ENCODE results near the gene AK9. TPM values are rescaled to one million over a fixed set of nuclear protein-coding genes. Genes with fewer than 3 reads are reported as not detected.

Gene AK9
- total and polyA plus RNA-seq, 2 of the 8 experiments (the other 6 are each of a cell fraction or from before 2014, with no cell fraction given), result 1.8 to 2.2 TPM

DNA sequence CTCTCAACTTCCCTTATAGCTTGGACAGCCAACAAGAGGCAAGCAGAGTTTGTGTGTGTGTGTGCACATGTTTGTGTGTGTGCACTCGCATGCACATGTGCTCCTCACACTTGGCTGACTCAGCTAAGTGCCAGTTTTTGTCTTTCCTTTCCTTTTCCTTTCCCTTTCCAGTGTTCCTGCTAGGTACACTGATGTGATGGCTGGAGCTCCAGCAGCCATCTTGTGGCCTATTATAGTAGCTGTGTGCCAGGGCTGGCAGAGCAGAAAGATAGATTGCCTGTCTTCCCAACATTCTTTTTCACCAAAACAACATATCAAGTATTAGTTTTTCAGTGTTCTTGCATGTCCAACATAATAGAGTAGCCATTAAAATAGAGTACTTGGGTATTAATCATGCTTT is 79.5 kb downstream of the AK9 start:
- TF ChIP-seq RBBP5 (IDR thresholded peaks at IDR 0.05; ENCODE audit: borderline replicate concordance, low read depth, low read length), result no peak
- TF ChIP-seq KDM1A (IDR thresholded peaks at IDR 0.05; ENCODE audit: borderline replicate concordance, low read length), result peak; percentile 71; the same call in 1 of the 2 replicates
- DNase-seq (ENCODE audit: low read depth in 1 of 2, low spot score in 2 of 2), result no peak
- POLR2A ChIA-PET (ENCODE audit: partially characterized antibody), result no interaction called here

More for the DNA sequence above, 79.5 kb downstream of the AK9 start:
- no peak for FAIRE-seq
- Histone ChIP-seq H2BK20ac (ENCODE audit: low read length) (no peak overlapping the region), H4K20me1 (replicated peaks in 1 of 2; ENCODE audit: control insufficient read depth in 1 of 2, insufficient read depth in 2 of 2, low read length in 2 of 2) (no peaks in the 10 kb centered on the region), H2AK5ac (ENCODE audit: low read depth, low read length) (no peak overlapping the region), H3K79me1 (ENCODE audit: low read depth, low read length) (no peaks in the 10 kb centered on the region), H3K9me3 (ENCODE audit: insufficient read depth in 2 of 2, low read depth in 1 of 2, low read length in 1 of 2) (peaks cover 0 to 3% of the 10 kb centered on the region in 2 experiments; a peak in 1 of 4 replicates), H4K8ac (ENCODE audit: extremely low read depth, insufficient read depth, low read length) (no peak overlapping the region), H3K27ac (ENCODE audit: low read depth, low read length) (no peak overlapping the region), H3K18ac (ENCODE audit: extremely low read depth, low read length) (no peak overlapping the region), H3K4me1 (replicated peaks in 1 of 4; ENCODE audit: control insufficient read depth in 3 of 4, insufficient read depth in 4 of 4, low read length in 3 of 4) (no peaks in the 10 kb centered on the region), H3K79me2 (ENCODE audit: control insufficient read depth in 1 of 2, insufficient read depth in 2 of 2, low read length in 2 of 2) (no peaks in the 10 kb centered on the region), H2AFZ (ENCODE audit: low read length) (no peak overlapping the region), H2BK5ac (ENCODE audit: low read depth, low read length) (no peak overlapping the region), H3K36me3 (ENCODE audit: control insufficient read depth in 2 of 4, insufficient read depth in 4 of 4, low read length in 3 of 4) (no peaks in the 10 kb centered on the region), H4K5ac (ENCODE audit: insufficient read length, low read depth, low read length) (no peak overlapping the region), H2BK12ac (ENCODE audit: low read depth, low read length) (no peak overlapping the region), H3K14ac (ENCODE audit: insufficient read length) (no peak overlapping the region), H3K56ac (replicated peaks; ENCODE audit: insufficient read length, low read depth, low read length) (no peak overlapping the region), H2BK120ac (replicated peaks; ENCODE audit: low read depth, low read length) (no peak overlapping the region), H3K23ac (ENCODE audit: insufficient read length) (no peak overlapping the region), H3K23me2 (ENCODE audit: low read depth, low read length) (no peaks in the 10 kb centered on the region), H4K91ac (replicated peaks; ENCODE audit: insufficient read length, low read length) (no peak overlapping the region), H3K9ac (replicated peaks in 1 of 4; ENCODE audit: extremely low read depth in 1 of 4, low read depth in 3 of 4, low read length in 3 of 4) (no peak overlapping the region), H3K4me2 (ENCODE audit: insufficient read depth in 1 of 2, low read depth in 2 of 2, low read length in 2 of 2) (no peak overlapping the region), H3K4me3 (ENCODE audit: extremely low read depth in 1 of 4, insufficient read depth in 2 of 4, low read depth in 3 of 4, low read length in 4 of 4) (no peak overlapping the region), H2BK15ac (ENCODE audit: low read length) (no peak overlapping the region), H3K4ac (replicated peaks; ENCODE audit: insufficient read length, low read depth, low read length) (no peak overlapping the region), H3K27me3 (replicated peaks in 1 of 4; ENCODE audit: control insufficient read depth in 3 of 4, extremely low read depth in 1 of 4, insufficient read depth in 3 of 4, low read length in 3 of 4) (no peaks in the 10 kb centered on the region; a peak in 1 of 7 replicates)
- CTCF ChIA-PET (ENCODE audit: partially characterized antibody), result interaction anchor here (1.0 to 1.1 kb wide), 2 partner anchors 17 to 85 kb away, joined by 3 read pairs; no protein-coding TSS in a partner anchor
- 87% methylated on average over 1 of the region's 1 CpG; no CpG with 5 or more reads in 1 of the 2 experiments for WGBS, 2 experiments (ENCODE audit: extremely low coverage in 1 of 2, insufficient coverage in 1 of 2, insufficient read length in 1 of 2, insufficient replicate concordance in 2 of 2, low coverage in 1 of 2, low lambda C conversion rate in 2 of 2, missing lambda C conversion rate in 1 of 2)
